Brain microvascular endothelial cell (primary cell): ENCODE measurements around the gene AK8.

Experiments used
- DNase-seq: peaks from one replicate; pipeline ENCODE4 v3.0.0-alpha.2; 2020
- H3K27ac ChIP-seq: fragments of 250-450 bp; sonication (Bioruptor Pico); 2 replicates; pipeline ENCODE4 v1.5.1; 2020; ENCODE audit warnings: mild to moderate bottlenecking, moderate library complexity
- H3K27me3 ChIP-seq: fragments of 250-450 bp; sonication (Bioruptor Pico); replicated peaks from 2 replicates; pipeline ENCODE4 v1.5.1; 2020; ENCODE audit warnings: mild to moderate bottlenecking
- H3K36me3 ChIP-seq: fragments of 250-450 bp; sonication (Bioruptor Pico); replicated peaks from 2 replicates; pipeline ENCODE4 v1.5.1; 2020; ENCODE audit warnings: mild to moderate bottlenecking
- H3K4me3 ChIP-seq: 2 replicates; pipeline ENCODE4 v1.5.1; 2011; ENCODE audit warnings: low read depth, mild to moderate bottlenecking, control low read depth, low read length, moderate library complexity
- in situ Hi-C: cut with HindIII; loops from 2 replicates; pipeline ENCODE4 v1.10.0; 2017; ENCODE audit warnings: low sequenced_read_pairs, low pct_ligation_motif_present
- TF ChIP-seq, protein P1 (sequence below): IDR thresholded peaks from 2 replicates; pipeline ENCODE4 v1.5.1; 2011; ENCODE audit warnings: low read depth, mild to moderate bottlenecking, moderate library complexity, low read length, control low read depth, inconsistent platforms; ENCODE audit errors: missing control alignments

Gene AK8

DNA sequence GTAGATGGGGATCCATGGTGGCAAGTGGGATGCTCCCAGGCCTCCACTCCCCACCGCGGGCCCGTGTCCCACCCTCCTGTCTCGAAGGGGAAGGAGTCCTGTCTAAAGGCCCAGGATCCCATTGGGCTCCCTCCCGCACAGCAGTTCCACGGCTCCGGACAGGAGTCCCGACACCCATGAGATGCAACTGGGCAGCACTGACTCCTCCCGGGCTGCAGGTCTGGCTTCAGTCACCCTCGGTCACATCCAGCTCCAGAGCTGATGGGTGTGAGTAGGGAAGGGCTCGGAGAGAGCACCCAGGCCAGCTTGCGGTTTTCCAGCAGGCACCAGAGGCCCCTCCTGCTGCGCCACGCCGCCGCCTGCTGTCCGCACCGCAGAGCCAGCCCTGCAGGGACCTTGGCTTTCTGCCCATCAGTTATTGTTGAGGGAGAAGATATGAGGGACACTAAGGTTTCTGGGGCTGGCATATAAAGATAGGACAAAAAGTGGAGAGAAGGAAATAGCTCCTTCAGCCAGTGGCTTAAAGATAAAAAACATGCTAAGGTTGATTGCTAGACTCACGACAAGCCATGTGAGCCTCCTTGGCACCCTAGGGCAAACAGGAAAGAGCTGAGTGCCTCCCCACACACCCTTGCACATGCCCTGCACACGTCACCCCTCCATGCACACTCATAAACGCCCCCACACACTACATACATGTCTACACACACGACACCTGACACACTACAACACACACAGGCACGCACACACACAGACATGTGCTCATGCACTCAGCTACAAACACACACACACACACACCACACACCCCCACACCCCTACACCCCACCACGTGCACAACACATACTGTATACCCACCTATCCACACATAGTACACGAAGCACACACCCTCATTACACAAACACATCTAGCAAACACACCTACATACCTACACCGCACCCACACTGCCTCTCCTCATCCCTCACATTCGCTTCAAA is 79.0 kb downstream of the AK8 start:
- DNase-seq: no peak
- Histone ChIP-seq H3K36me3 (no peaks in the 10 kb centered on the region), H3K27ac (no peak overlapping the region), H3K27me3 (peaks cover 14% of the 10 kb centered on the region), H3K4me3 (no peak overlapping the region)
- TF ChIP-seq, protein P1, sequence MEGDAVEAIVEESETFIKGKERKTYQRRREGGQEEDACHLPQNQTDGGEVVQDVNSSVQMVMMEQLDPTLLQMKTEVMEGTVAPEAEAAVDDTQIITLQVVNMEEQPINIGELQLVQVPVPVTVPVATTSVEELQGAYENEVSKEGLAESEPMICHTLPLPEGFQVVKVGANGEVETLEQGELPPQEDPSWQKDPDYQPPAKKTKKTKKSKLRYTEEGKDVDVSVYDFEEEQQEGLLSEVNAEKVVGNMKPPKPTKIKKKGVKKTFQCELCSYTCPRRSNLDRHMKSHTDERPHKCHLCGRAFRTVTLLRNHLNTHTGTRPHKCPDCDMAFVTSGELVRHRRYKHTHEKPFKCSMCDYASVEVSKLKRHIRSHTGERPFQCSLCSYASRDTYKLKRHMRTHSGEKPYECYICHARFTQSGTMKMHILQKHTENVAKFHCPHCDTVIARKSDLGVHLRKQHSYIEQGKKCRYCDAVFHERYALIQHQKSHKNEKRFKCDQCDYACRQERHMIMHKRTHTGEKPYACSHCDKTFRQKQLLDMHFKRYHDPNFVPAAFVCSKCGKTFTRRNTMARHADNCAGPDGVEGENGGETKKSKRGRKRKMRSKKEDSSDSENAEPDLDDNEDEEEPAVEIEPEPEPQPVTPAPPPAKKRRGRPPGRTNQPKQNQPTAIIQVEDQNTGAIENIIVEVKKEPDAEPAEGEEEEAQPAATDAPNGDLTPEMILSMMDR: peak; percentile 17
- in situ Hi-C loops: no loop called here

DNA sequence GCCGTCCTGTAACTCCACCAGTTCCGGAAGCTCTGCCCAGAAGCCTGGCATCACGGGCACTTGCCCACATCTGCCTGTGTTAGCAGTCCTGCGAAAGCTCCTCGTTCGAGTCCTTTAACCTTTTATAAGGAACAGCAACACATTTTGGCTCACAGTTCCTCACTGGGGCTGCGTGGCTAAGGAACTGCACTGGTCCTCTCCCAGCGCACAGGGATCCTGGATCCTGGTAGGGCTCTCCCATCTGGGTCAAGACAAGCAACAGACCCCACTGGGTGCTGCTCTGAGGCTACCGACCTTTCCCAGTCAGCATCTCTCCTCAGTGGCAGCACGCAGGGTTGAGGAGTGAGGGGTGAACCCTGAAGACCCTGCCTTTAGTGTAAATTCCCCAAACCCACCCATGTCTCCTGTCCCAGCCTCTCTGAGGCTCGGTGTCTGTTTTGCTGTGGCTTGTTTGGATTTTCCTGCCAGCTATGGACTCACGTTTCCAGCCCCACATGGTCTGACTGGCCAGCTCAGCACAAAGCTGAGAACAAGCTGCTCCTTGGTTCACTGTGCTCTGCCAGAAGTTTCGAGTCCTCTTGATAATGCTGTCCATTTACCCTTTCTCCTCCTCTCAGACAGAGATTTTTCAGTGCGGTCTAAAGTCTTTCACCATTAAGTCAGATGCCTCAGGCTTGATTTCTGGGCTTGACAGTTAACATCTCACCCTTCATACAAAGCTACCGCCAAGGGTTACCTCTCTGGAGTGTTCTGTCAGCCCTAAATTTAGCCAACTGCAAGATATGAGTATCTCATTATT is 80.0 kb downstream of the AK8 start:
- in situ Hi-C loops: no loop called here
- H3K27ac ChIP-seq: no peak overlapping the region
- H3K27me3 ChIP-seq: peaks cover 15% of the 10 kb centered on the region
- TF ChIP-seq, protein P1: no peak
- no peaks in the 10 kb centered on the region for H3K36me3 ChIP-seq
- DNase-seq: no peak
- H3K4me3 ChIP-seq: no peak overlapping the region

DNA sequence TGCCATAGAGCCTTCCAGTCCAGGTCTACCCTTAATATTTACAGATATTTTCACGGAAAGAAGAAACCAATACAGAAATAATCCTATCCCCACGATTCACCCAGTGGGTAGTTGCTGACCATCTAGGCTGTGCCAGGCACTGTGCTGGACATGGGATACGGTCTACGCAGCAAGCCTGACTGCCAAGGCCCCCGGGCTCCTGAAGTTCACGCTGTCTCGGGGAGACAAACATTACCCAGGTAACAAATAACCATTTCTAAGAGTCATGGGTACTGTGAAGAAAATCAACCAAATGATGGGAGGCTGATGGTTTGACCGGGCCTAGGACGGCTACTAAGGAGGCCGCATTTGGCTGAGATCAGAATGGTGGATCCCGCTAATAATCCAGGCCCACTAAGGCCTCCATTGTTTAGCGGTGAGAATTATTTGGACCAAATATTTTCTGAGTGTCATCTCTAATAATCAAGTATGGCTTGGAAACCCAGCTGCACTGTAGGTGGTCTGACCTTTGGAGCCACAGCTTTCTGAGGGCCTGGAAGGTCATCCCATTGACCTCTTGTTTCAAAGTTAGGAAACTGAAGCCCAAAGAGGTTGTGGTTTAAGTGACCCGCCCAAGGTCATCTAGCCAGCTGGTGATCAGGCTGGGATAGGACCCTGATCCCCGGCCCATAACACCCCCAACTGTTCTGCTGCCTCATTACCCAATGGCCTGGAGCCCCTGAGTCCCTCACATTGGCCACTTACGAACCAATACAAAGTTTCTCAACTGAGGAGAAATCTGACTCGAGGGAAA is 82.4 kb downstream of the AK8 start:
- H3K36me3 ChIP-seq: no peaks in the 10 kb centered on the region

DNA sequence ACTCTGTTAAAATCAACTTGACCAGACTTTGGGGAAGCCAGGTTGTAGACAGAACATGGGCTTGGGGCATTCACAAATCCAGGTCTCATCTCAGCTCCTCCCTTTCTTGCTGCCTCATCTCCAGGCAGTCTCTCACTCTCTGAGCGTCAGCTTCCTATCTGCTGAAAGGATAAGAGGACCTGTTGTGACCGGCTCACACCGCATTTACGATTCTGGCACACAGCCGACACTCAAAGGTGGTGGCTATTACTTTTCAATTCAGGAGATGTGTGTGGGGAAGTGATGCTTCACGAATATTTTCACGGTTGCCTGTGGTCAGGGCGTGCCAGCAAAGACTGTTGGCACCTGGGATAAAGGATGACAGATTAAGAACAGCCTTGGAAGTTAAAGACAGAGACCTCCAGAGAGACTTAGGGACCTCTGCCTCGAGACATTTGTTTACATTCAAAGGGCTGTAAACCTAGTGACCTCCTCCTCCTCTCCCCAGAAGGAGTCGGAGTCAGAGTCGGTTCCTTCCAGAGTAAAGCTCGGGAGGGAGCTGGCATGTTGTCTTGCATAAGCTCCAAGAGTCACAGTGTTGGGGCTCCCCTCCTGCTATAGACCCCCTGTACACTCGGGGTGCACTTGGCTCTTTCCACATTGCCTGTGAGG is 83.2 kb downstream of the AK8 start:
- Histone ChIP-seq H3K27ac (no peak overlapping the region), H3K4me3 (no peak overlapping the region), H3K36me3 (no peaks in the 10 kb centered on the region), H3K27me3 (peaks cover 15% of the 10 kb centered on the region)
- in situ Hi-C loops: no loop called here
- no peak for DNase-seq
- TF ChIP-seq, protein P1: no peak

More for the DNA sequence above, 82.4 kb downstream of the AK8 start:
- Histone ChIP-seq H3K27ac (no peak overlapping the region), H3K27me3 (peaks cover 15% of the 10 kb centered on the region), H3K4me3 (no peak overlapping the region)
- TF ChIP-seq, protein P1: no peak
- in situ Hi-C loops: no loop called here
- no peak for DNase-seq
